Central memory CD8-positive, alpha-beta T cell (primary cell): ENCODE results near the gene ENOSF1.

Experiments used
- ATAC-seq: fragments of 150-1000 bp; cut with Tn5 transposase; replicated peaks from 2 replicates; pipeline ENCODE4 v1.10.0; 2022; ENCODE audit warnings: mild to moderate bottlenecking, moderate FRiP score, moderate number of reproducible peaks; ENCODE audit not compliant: poor library complexity, severe bottlenecking; ENCODE audit errors: extremely low read depth
- DNase-seq, 2 donors: peaks; one replicate each; pipeline ENCODE4 v3.0.0; 2021; ENCODE audit warnings: low spot score in 2 of 2
- H3K27ac Mint-ChIP-seq: one replicate; pipeline ENCODE4 v1.8.0; 2022; ENCODE audit warnings: low read depth, mild to moderate bottlenecking, moderate library complexity, mixed read lengths
- H3K27me3 Mint-ChIP-seq: one replicate; pipeline ENCODE4 v1.8.0; 2022; ENCODE audit warnings: mixed read lengths
- H3K36me3 Mint-ChIP-seq: one replicate; pipeline ENCODE4 v1.8.0; 2022; ENCODE audit warnings: mild to moderate bottlenecking, moderate library complexity, mixed read lengths; ENCODE audit not compliant: insufficient read depth
- H3K4me1 Mint-ChIP-seq: one replicate; pipeline ENCODE4 v1.8.0; 2022; ENCODE audit warnings: mixed read lengths
- H3K4me3 Mint-ChIP-seq: one replicate; pipeline ENCODE4 v1.8.0; 2022; ENCODE audit warnings: mild to moderate bottlenecking, moderate library complexity, mixed read lengths
- H3K9me3 Mint-ChIP-seq: one replicate; pipeline ENCODE4 v1.8.0; 2022; ENCODE audit warnings: mixed read lengths

ENOSF1 gene

GRCh38 chr18:647304-647703 is 65.1 kb downstream of the ENOSF1 start:
- ATAC-seq: no peak
- Mint-ChIP-seq H3K4me1 (peaks cover 6% of the 10 kb centered on the region), H3K9me3 (no peaks in the 10 kb centered on the region), H3K27ac (no peak overlapping the region), H3K36me3 (no peaks in the 10 kb centered on the region), H3K27me3 (peaks cover 5% of the 10 kb centered on the region), H3K4me3 (no peak overlapping the region)
- DNase-seq: no peak

- no peak overlapping the region for H3K27ac Mint-ChIP-seq
- ATAC-seq (no peak), DNase-seq (no peak)
- no peaks in the 10 kb centered on the region for H3K36me3 Mint-ChIP-seq
- H3K4me3 Mint-ChIP-seq: no peak overlapping the region
- H3K9me3 Mint-ChIP-seq: no peaks in the 10 kb centered on the region
- H3K27me3 Mint-ChIP-seq: no peaks in the 10 kb centered on the region
- H3K4me1 Mint-ChIP-seq: no peaks in the 10 kb centered on the region
These were observed 67.9 kb downstream of the ENOSF1 start for GRCh38 chr18:644395-645004.

- no peaks in the 10 kb centered on the region for H3K4me1 Mint-ChIP-seq
- no peak overlapping the region for H3K27ac Mint-ChIP-seq
- H3K4me3 Mint-ChIP-seq: no peak overlapping the region
- H3K9me3 Mint-ChIP-seq: no peaks in the 10 kb centered on the region
- ATAC-seq: no peak
- no peaks in the 10 kb centered on the region for H3K36me3 Mint-ChIP-seq
- peaks cover 14% of the 10 kb centered on the region for H3K27me3 Mint-ChIP-seq
- DNase-seq: no peak
These were observed 71.2 kb downstream of the ENOSF1 start for GRCh38 chr18:641224-641623.

GRCh38 chr18:635171-635570 is 77.3 kb downstream of the ENOSF1 start:
- Mint-ChIP-seq H3K27me3 (peaks cover 30% of the 10 kb centered on the region), H3K27ac (no peak overlapping the region), H3K4me3 (no peak overlapping the region), H3K9me3 (no peaks in the 10 kb centered on the region), H3K4me1 (no peaks in the 10 kb centered on the region), H3K36me3 (no peaks in the 10 kb centered on the region)
- ATAC-seq (no peak), DNase-seq (no peak)

- Mint-ChIP-seq H3K4me1 (no peaks in the 10 kb centered on the region), H3K4me3 (no peak overlapping the region), H3K9me3 (no peaks in the 10 kb centered on the region), H3K27ac (no peak overlapping the region), H3K36me3 (no peaks in the 10 kb centered on the region), H3K27me3 (peaks cover 34% of the 10 kb centered on the region)
- ATAC-seq (no peak), DNase-seq (no peak)
These were observed 77.8 kb downstream of the ENOSF1 start for GRCh38 chr18:634551-635045.

- H3K9me3 Mint-ChIP-seq: no peaks in the 10 kb centered on the region
- H3K27ac Mint-ChIP-seq: no peak overlapping the region
- no peaks in the 10 kb centered on the region for H3K4me1 Mint-ChIP-seq
- DNase-seq: no peak
- H3K27me3 Mint-ChIP-seq: peaks cover 37% of the 10 kb centered on the region
- ATAC-seq: no peak
- H3K36me3 Mint-ChIP-seq: no peaks in the 10 kb centered on the region
- no peak overlapping the region for H3K4me3 Mint-ChIP-seq
These were observed 80.9 kb downstream of the ENOSF1 start for GRCh38 chr18:631560-631959.

GRCh38 chr18:629269-630150 is 82.9 kb downstream of the ENOSF1 start:
- no peak for ATAC-seq

GRCh38 chr18:627231-627630 is 85.2 kb downstream of the ENOSF1 start:
- DNase-seq (no peak), ATAC-seq (no peak)
- Mint-ChIP-seq H3K27ac (no peak overlapping the region), H3K4me1 (no peaks in the 10 kb centered on the region), H3K36me3 (no peaks in the 10 kb centered on the region), H3K4me3 (no peak overlapping the region), H3K27me3 (peaks cover 61% of the 10 kb centered on the region), H3K9me3 (no peaks in the 10 kb centered on the region)

More at GRCh38 chr18:629269-630150, 82.9 kb downstream of the ENOSF1 start:
- H3K27me3 Mint-ChIP-seq: peaks cover 41% of the 10 kb centered on the region
- no peak overlapping the region for H3K27ac Mint-ChIP-seq
- no peaks in the 10 kb centered on the region for H3K9me3 Mint-ChIP-seq
- no peak for DNase-seq
- no peak overlapping the region for H3K4me3 Mint-ChIP-seq
- H3K36me3 Mint-ChIP-seq: no peaks in the 10 kb centered on the region
- no peaks in the 10 kb centered on the region for H3K4me1 Mint-ChIP-seq

GRCh38 chr18:623761-624620 is 88.4 kb downstream of the ENOSF1 start:
- Mint-ChIP-seq H3K4me1 (no peaks in the 10 kb centered on the region), H3K27me3 (peaks cover 51% of the 10 kb centered on the region), H3K9me3 (no peaks in the 10 kb centered on the region), H3K36me3 (no peaks in the 10 kb centered on the region), H3K4me3 (no peak overlapping the region), H3K27ac (no peak overlapping the region)
- ATAC-seq (peak; percentile 40), DNase-seq (peak; percentile 16 to 20)

GRCh38 chr18:622289-622688 is 90.1 kb downstream of the ENOSF1 start:
- DNase-seq (no peak), ATAC-seq (no peak)
- H3K4me1 Mint-ChIP-seq: no peaks in the 10 kb centered on the region
- H3K27me3 Mint-ChIP-seq: peaks cover 56% of the 10 kb centered on the region
- H3K36me3 Mint-ChIP-seq: no peaks in the 10 kb centered on the region
- no peak overlapping the region for H3K4me3 Mint-ChIP-seq
- no peaks in the 10 kb centered on the region for H3K9me3 Mint-ChIP-seq
- no peak overlapping the region for H3K27ac Mint-ChIP-seq

- H3K4me1 Mint-ChIP-seq: no peaks in the 10 kb centered on the region
- no peak overlapping the region for H3K4me3 Mint-ChIP-seq
- DNase-seq: no peak
- H3K36me3 Mint-ChIP-seq: no peaks in the 10 kb centered on the region
- ATAC-seq: no peak
- no peaks in the 10 kb centered on the region for H3K9me3 Mint-ChIP-seq
- H3K27me3 Mint-ChIP-seq: peaks cover 52% of the 10 kb centered on the region
- no peak overlapping the region for H3K27ac Mint-ChIP-seq
These were observed 91.0 kb downstream of the ENOSF1 start for GRCh38 chr18:621291-622043.
